Type B pancreatic cell (in vitro differentiated cells): ENCODE data around the gene MEPCE. TPM values are rescaled to one million over a fixed set of nuclear protein-coding genes. Genes with fewer than 3 reads are reported as not detected.
"Not testable (repeated sequence)": the region's sequence is repeated elsewhere in the genome, so short reads cannot be mapped to it uniquely, and the experiment has no call there.

Source experiments
- DNase-seq: peaks from one replicate; pipeline ENCODE4 v3.0.0; 2021; ENCODE audit warnings: mixed read lengths; ENCODE audit not compliant: unreplicated experiment; ENCODE audit errors: extremely low spot score
- H3K27ac Mint-ChIP-seq: 2 replicates; pipeline ENCODE4 v1.8.0; 2021; ENCODE audit warnings: mild to moderate bottlenecking, mixed read lengths
- H3K27me3 Mint-ChIP-seq: 2 replicates; pipeline ENCODE4 v1.8.0; 2021; ENCODE audit warnings: mixed read lengths
- H3K36me3 Mint-ChIP-seq: 2 replicates; pipeline ENCODE4 v1.8.0; 2021; ENCODE audit warnings: mixed read lengths
- H3K4me1 Mint-ChIP-seq: one replicate; pipeline ENCODE4 v1.8.0; 2021; ENCODE audit warnings: mixed read lengths; ENCODE audit not compliant: unreplicated experiment
- H3K4me3 Mint-ChIP-seq: 2 replicates; pipeline ENCODE4 v1.8.0; 2021; ENCODE audit warnings: mild to moderate bottlenecking, mixed read lengths
- H3K9me3 Mint-ChIP-seq: 2 replicates; pipeline ENCODE4 v1.8.0; 2021; ENCODE audit warnings: mixed read lengths
- CTCF ChIP-seq: fragments of 200-600 bp; sonication (generic); conservative IDR thresholded peaks from 2 replicates; pipeline ENCODE4 v1.5.0; 2021; ENCODE audit warnings: antibody characterized with exemption, mild to moderate bottlenecking
- total RNA-seq: library from RNA; stranded (reverse); gene quantifications from 2 replicates; pipeline ENCODE4 v1.2.1, GENCODE V29; 2021; ENCODE audit warnings: low replicate concordance

The MEPCE gene
- total RNA-seq, 1 donor from 2014 or later, result 36.6 TPM

- Mint-ChIP-seq H3K27ac (peak overlapping the region; percentile 85), H3K36me3 (no peaks in the 10 kb centered on the region), H3K9me3 (no peaks in the 10 kb centered on the region), H3K27me3 (no peaks in the 10 kb centered on the region), H3K4me3 (peak overlapping the region; percentile 50), H3K4me1 (peaks cover 9% of the 10 kb centered on the region)
- no peak for DNase-seq
- TF ChIP-seq CTCF, result no peak
Measured at GRCh38 chr7:100443096-100443840, 13.6 kb downstream of the MEPCE start.

GRCh38 chr7:100444311-100445278, 15.0 kb downstream of the MEPCE start:
- Mint-ChIP-seq H3K27ac (peak overlapping the region; percentile 75), H3K36me3 (no peaks in the 10 kb centered on the region), H3K27me3 (no peaks in the 10 kb centered on the region), H3K9me3 (no peaks in the 10 kb centered on the region), H3K4me1 (peaks cover 9% of the 10 kb centered on the region), H3K4me3 (peak overlapping the region; percentile 5)
- no peak for TF ChIP-seq CTCF
- DNase-seq, result no peak

- no peaks in the 10 kb centered on the region for H3K9me3 Mint-ChIP-seq
- no peak for TF ChIP-seq CTCF
- H3K4me3 Mint-ChIP-seq, result no peak overlapping the region
- peaks cover 9% of the 10 kb centered on the region for H3K4me1 Mint-ChIP-seq
- no peaks in the 10 kb centered on the region for H3K36me3 Mint-ChIP-seq
- DNase-seq, result no peak
- H3K27ac Mint-ChIP-seq, result no peak overlapping the region
- no peaks in the 10 kb centered on the region for H3K27me3 Mint-ChIP-seq
Measured at GRCh38 chr7:100446040-100446439, 16.4 kb downstream of the MEPCE start.

- not testable (repeated sequence) for DNase-seq, H3K27me3 Mint-ChIP-seq, H3K27ac Mint-ChIP-seq, H3K36me3 Mint-ChIP-seq, H3K4me3 Mint-ChIP-seq, H3K9me3 Mint-ChIP-seq, H3K4me1 Mint-ChIP-seq
Measured at GRCh38 chr7:100447363-100447762, 17.7 kb downstream of the MEPCE start.

- TF ChIP-seq CTCF, result no peak
- peak overlapping the region; percentile 47 for H3K4me3 Mint-ChIP-seq
- no peaks in the 10 kb centered on the region for H3K27me3 Mint-ChIP-seq
Measured at GRCh38 chr7:100449190-100449795, 19.7 kb downstream of the MEPCE start.

More at GRCh38 chr7:100449190-100449795, 19.7 kb downstream of the MEPCE start:
- Mint-ChIP-seq H3K27ac (no peak overlapping the region), H3K36me3 (no peaks in the 10 kb centered on the region), H3K4me1 (peaks cover 3% of the 10 kb centered on the region), H3K9me3 (no peaks in the 10 kb centered on the region)
- DNase-seq, result no peak
